Measurements from ENCODE around the gene SMOC1.

Gene SMOC1

DNA sequence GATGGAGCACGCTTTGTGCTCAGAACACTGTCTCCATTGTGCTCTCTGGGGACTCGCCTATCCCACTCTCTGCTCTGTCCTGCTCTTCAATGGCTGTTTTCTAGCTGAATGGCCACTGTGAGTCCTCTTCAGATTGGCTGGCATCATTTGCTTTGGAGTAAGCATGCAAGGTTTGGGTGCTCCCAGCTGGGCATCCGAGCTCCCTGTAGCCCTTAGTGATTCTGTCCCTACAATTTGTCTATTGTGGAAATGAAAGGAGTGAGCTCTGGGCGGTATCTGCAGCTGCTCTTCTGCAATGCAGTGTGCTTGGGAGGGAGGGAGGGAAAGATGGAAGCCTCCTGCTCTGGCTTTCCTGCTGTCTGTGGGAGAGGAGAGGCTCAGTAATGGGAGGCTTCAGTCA lies 84.8 kb downstream of the SMOC1 start:
- H3K4me3 ChIP-seq (ENCODE audit: low read depth, low read length), result no peak overlapping the region
- no peak for DNase-seq (ENCODE audit: low read depth)
- no peak for TF ChIP-seq MAX (IDR thresholded peaks at IDR 0.05; ENCODE audit: low read depth, low read length)
- no peak for TF ChIP-seq CTCF (IDR thresholded peaks at IDR 0.05; ENCODE audit: low read depth, low read length)
- TF ChIP-seq MYC (IDR thresholded peaks at IDR 0.05; ENCODE audit: low read depth, low read length), result no peak
- no peak for TF ChIP-seq POLR2A (IDR thresholded peaks at IDR 0.05; ENCODE audit: extremely low read depth, insufficient read length)

DNA sequence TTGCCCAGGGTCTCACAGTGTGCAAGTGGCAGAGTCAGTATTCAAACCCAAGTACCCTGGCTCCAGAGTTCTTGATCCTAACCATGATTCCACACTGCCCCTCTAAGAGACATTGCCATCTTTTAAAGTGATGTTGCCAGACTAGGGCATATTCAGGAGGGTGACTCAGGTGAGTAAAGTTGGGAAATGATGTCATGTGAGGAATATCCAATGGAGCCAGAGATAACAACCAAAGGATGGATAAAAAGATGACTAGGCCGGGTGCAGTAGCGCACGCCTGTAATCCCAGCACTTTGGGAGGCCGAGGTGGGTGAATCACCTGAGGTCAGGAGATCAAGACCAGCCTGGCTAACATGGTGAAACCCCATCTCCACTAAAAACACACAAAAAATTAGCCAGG lies 85.6 kb downstream of the SMOC1 start:
- H3K4me3 ChIP-seq (ENCODE audit: low read depth, low read length), result no peak overlapping the region
- no peak for DNase-seq (ENCODE audit: low read depth)
- TF ChIP-seq POLR2A (IDR thresholded peaks at IDR 0.05; ENCODE audit: extremely low read depth, insufficient read length) (no peak), MYC (IDR thresholded peaks at IDR 0.05; ENCODE audit: low read depth, low read length) (no peak), CTCF (IDR thresholded peaks at IDR 0.05; ENCODE audit: low read depth, low read length) (no peak), MAX (IDR thresholded peaks at IDR 0.05; ENCODE audit: low read depth, low read length) (no peak)

DNA sequence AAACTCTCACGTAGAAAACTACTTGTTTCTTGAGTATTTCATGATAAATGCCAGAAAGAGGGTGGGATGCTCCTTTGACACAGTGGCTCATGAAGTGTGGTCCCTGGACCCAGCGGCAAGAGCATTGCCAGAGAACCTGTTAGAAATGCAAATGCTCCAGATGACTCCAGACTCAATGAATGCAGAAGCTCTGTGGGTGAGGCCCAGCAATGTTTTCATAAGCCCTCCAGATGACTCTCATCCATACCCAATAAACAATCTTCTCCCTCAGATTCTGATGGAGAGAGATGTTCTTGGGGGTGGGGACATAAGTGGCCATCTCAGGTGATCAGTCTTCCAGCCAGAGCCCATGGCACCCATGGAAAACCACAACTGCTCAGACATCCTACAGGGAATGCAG lies 88.9 kb downstream of the SMOC1 start:
- TF ChIP-seq MAX (IDR thresholded peaks at IDR 0.05; ENCODE audit: low read depth, low read length) (no peak), CTCF (IDR thresholded peaks at IDR 0.05; ENCODE audit: low read depth, low read length) (no peak), MYC (IDR thresholded peaks at IDR 0.05; ENCODE audit: low read depth, low read length) (no peak), POLR2A (IDR thresholded peaks at IDR 0.05; ENCODE audit: extremely low read depth, insufficient read length) (no peak)
- H3K4me3 ChIP-seq (ENCODE audit: low read depth, low read length), result no peak overlapping the region
- no peak for DNase-seq (ENCODE audit: low read depth)

GRCh38 chr14:69968681-69969080 lies 89.5 kb downstream of the SMOC1 start:
- DNase-seq (ENCODE audit: low read depth), result no peak
- no peak overlapping the region for H3K4me3 ChIP-seq (ENCODE audit: low read depth, low read length)
- TF ChIP-seq CTCF (IDR thresholded peaks at IDR 0.05; ENCODE audit: low read depth, low read length), result no peak
- TF ChIP-seq MAX (IDR thresholded peaks at IDR 0.05; ENCODE audit: low read depth, low read length), result no peak
- no peak for TF ChIP-seq MYC (IDR thresholded peaks at IDR 0.05; ENCODE audit: low read depth, low read length)
- TF ChIP-seq POLR2A (IDR thresholded peaks at IDR 0.05; ENCODE audit: extremely low read depth, insufficient read length), result no peak

DNA sequence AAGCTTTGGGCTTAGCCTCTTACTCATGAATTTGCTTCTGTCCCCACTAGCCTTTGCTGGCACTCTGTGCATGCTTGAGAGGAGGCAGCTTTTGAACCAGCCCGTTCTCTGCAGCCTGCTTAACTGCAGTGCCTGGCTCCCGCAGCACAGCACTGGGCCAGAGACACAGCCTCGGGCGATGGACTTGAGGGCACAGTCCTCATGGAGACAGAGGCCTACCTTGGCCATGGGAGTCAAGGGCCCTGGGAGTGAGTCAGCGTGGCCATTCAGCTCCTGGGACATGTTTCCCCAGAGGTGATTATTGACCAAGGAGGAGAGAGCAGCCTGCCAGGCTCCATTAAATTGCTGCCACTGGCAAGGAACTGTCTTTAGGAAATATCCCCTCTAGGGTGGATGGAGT lies 93.5 kb downstream of the SMOC1 start:
- no peak for DNase-seq (ENCODE audit: low read depth)
- no peak for TF ChIP-seq MAX (IDR thresholded peaks at IDR 0.05; ENCODE audit: low read depth, low read length)
- no peak for TF ChIP-seq MYC (IDR thresholded peaks at IDR 0.05; ENCODE audit: low read depth, low read length)
- TF ChIP-seq CTCF (IDR thresholded peaks at IDR 0.05; ENCODE audit: low read depth, low read length), result no peak
- TF ChIP-seq POLR2A (IDR thresholded peaks at IDR 0.05; ENCODE audit: extremely low read depth, insufficient read length), result no peak
- H3K4me3 ChIP-seq (ENCODE audit: low read depth, low read length), result no peak overlapping the region

DNA sequence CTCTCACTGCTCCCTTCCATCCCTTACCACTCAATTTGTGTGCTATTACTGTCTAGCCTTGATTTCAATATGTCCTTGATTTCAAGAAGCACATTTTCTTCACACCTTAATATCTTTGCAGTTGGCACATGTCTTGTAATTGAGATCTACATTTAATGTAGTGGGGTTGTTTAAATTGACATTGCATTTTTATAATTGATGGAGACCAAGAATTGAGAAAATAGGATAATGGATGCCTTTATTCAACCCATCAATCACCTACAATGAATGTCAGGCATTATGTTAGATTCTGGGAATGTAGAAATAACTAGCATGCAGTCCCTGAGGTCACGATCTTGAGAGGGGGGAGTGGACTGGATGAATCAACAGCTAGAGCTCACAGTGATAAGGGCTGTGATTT lies 94.6 kb downstream of the SMOC1 start:
- DNase-seq (ENCODE audit: low read depth), result no peak
- TF ChIP-seq MAX (IDR thresholded peaks at IDR 0.05; ENCODE audit: low read depth, low read length) (no peak), CTCF (IDR thresholded peaks at IDR 0.05; ENCODE audit: low read depth, low read length) (no peak), POLR2A (IDR thresholded peaks at IDR 0.05; ENCODE audit: extremely low read depth, insufficient read length) (no peak), MYC (IDR thresholded peaks at IDR 0.05; ENCODE audit: low read depth, low read length) (no peak)
- no peak overlapping the region for H3K4me3 ChIP-seq (ENCODE audit: low read depth, low read length)
